ENCODE measurements around the gene KLHL28.
A peak's percentile ranks its signal among the peaks of the same experiment; 100 is the strongest.

KLHL28 gene

GRCh38 chr14:44960646-44961045, 1.1 kb downstream of the KLHL28 start:
- peak overlapping the region; percentile 97 for H3K4me3 ChIP-seq (ENCODE audit: low read depth, low read length)
- no peak for TF ChIP-seq CTCF (conservative IDR thresholded peaks at IDR 0.05; ENCODE audit: low read depth, low read length)
- DNase-seq (ENCODE audit: low read depth) = no peak

- DNase-seq (ENCODE audit: low read depth) = no peak
- H3K4me3 ChIP-seq (ENCODE audit: low read depth, low read length) = peak overlapping the region; percentile 97
- TF ChIP-seq CTCF (conservative IDR thresholded peaks at IDR 0.05; ENCODE audit: low read depth, low read length) = no peak
Observed at GRCh38 chr14:44960146-44960545, 1.6 kb downstream of the KLHL28 start.

GRCh38 chr14:44959538-44959937, 2.2 kb downstream of the KLHL28 start:
- TF ChIP-seq CTCF (conservative IDR thresholded peaks at IDR 0.05; ENCODE audit: low read depth, low read length) = no peak

GRCh38 chr14:44956866-44957265, 4.9 kb downstream of the KLHL28 start:
- no peak for DNase-seq (ENCODE audit: low read depth)
- TF ChIP-seq CTCF (conservative IDR thresholded peaks at IDR 0.05; ENCODE audit: low read depth, low read length) = no peak
- no peak overlapping the region for H3K4me3 ChIP-seq (ENCODE audit: low read depth, low read length)

More at GRCh38 chr14:44959538-44959937, 2.2 kb downstream of the KLHL28 start:
- H3K4me3 ChIP-seq (ENCODE audit: low read depth, low read length) = no peak overlapping the region
- no peak for DNase-seq (ENCODE audit: low read depth)

- H3K4me3 ChIP-seq (ENCODE audit: low read depth, low read length) = no peak overlapping the region
- TF ChIP-seq CTCF (conservative IDR thresholded peaks at IDR 0.05; ENCODE audit: low read depth, low read length) = no peak
- no peak for DNase-seq (ENCODE audit: low read depth)
Observed at GRCh38 chr14:44955528-44955927, 6.2 kb downstream of the KLHL28 start.

- no peak for DNase-seq (ENCODE audit: low read depth)
- H3K4me3 ChIP-seq (ENCODE audit: low read depth, low read length) = no peak overlapping the region
Observed at GRCh38 chr14:44954750-44955149, 7.0 kb downstream of the KLHL28 start.

More at GRCh38 chr14:44954750-44955149, 7.0 kb downstream of the KLHL28 start:
- TF ChIP-seq CTCF (conservative IDR thresholded peaks at IDR 0.05; ENCODE audit: low read depth, low read length) = no peak

All from choroid plexus epithelial cell (primary cell).